SK-N-SH treated with all-trans-retinoic acid at 6 μM for 48 hours (cell line): ENCODE measurements around the gene CTRB1.

Source experiments
- GLIS3 ChIP-seq: fragments of 250-450 bp; sonication (Bioruptor Pico); IDR thresholded peaks from 2 replicates; pipeline ENCODE4 v1.5.0; 2020; ENCODE audit warnings: mild to moderate bottlenecking, moderate library complexity
- ISL1 ChIP-seq: fragments of 250-450 bp; sonication (Bioruptor Pico); IDR thresholded peaks from 2 replicates; pipeline ENCODE4 v2.1.2; 2022; ENCODE audit warnings: mild to moderate bottlenecking, moderate library complexity
- OSR1 ChIP-seq: fragments of 250-450 bp; sonication (Bioruptor Pico); IDR thresholded peaks from 2 replicates; pipeline ENCODE4 v1.8.0; 2022; ENCODE audit warnings: moderate library complexity, mild to moderate bottlenecking, inconsistent platforms

- TF ChIP-seq ISL1 (CRISPR knock-in tag) (no peak), GLIS3 (no peak), OSR1 (no peak)
Measured at GRCh38 chr16:75248536-75249380, 30.0 kb downstream of the CTRB1 start.
